ENCODE measurements around the gene SURF6.

Gene SURF6

GRCh38 chr9:133383438-133383837 is 47.5 kb upstream of the SURF6 start (continued):
- TF ChIP-seq ZNF596 (tag by site-specific recombination; IDR thresholded peaks at IDR 0.05) (no peak), ZNF501 (tag by site-specific recombination; IDR thresholded peaks at IDR 0.05) (no peak), ZBTB17 (tag by site-specific recombination; IDR thresholded peaks at IDR 0.05) (no peak), SP2 (tag by site-specific recombination; IDR thresholded peaks at IDR 0.05) (no peak), BCL6B (tag by site-specific recombination; IDR thresholded peaks at IDR 0.05) (no peak), ZNF48 (tag by site-specific recombination; IDR thresholded peaks at IDR 0.05) (no peak), ZNF621 (tag by site-specific recombination; IDR thresholded peaks at IDR 0.05) (0 out of 2 replicates have a peak, but pooled peaks have one; percentile 72), ZNF629 (tag by site-specific recombination; IDR thresholded peaks at IDR 0.05) (no peak), SALL2 (tag by site-specific recombination; IDR thresholded peaks at IDR 0.05; ENCODE audit: borderline replicate concordance) (peak; percentile 82; the same call in 1 of the 2 replicates), ZFP41 (tag by site-specific recombination; IDR thresholded peaks at IDR 0.05; ENCODE audit: borderline replicate concordance) (no peak), ZNF133 (tag by site-specific recombination; IDR thresholded peaks at IDR 0.05) (peak; percentile 30; the same call in 1 of the 2 replicates), BCL11A (tag by site-specific recombination; IDR thresholded peaks at IDR 0.05; ENCODE audit: low read depth) (no peak), PBX3 (CRISPR knock-in tag; IDR thresholded peaks at IDR 0.05) (no peak), ZNF155 (tag by site-specific recombination; IDR thresholded peaks at IDR 0.05) (no peak), ZNF311 (tag by site-specific recombination; IDR thresholded peaks at IDR 0.05; ENCODE audit: borderline replicate concordance) (peak; percentile 96; the same call in 1 of the 2 replicates), ZNF146 (tag by site-specific recombination; IDR thresholded peaks at IDR 0.05) (no peak), ZNF433 (tag by site-specific recombination; IDR thresholded peaks at IDR 0.05; ENCODE audit: low read depth) (no peak), ZNF239 (tag by site-specific recombination; IDR thresholded peaks at IDR 0.05) (no peak), ZEB2 (tag by site-specific recombination; IDR thresholded peaks at IDR 0.05) (no peak), ZFP37 (tag by site-specific recombination; IDR thresholded peaks at IDR 0.05) (no peak), ZSCAN30 (tag by site-specific recombination; IDR thresholded peaks at IDR 0.05) (no peak), KLF9 (tag by site-specific recombination; IDR thresholded peaks at IDR 0.05; ENCODE audit: low read depth) (no peak), WT1 (tag by site-specific recombination; IDR thresholded peaks at IDR 0.05) (no peak), SP7 (tag by site-specific recombination; IDR thresholded peaks at IDR 0.05) (no peak), ZNF341 (tag by site-specific recombination; IDR thresholded peaks at IDR 0.05; ENCODE audit: low read depth) (no peak), GLIS1 (tag by site-specific recombination; IDR thresholded peaks at IDR 0.05) (no peak), ZNF37A (tag by site-specific recombination; IDR thresholded peaks at IDR 0.05) (no peak), ZNF830 (tag by site-specific recombination; IDR thresholded peaks at IDR 0.05; ENCODE audit: low read depth) (no peak), ZBTB21 (tag by site-specific recombination; IDR thresholded peaks at IDR 0.05) (no peak), ZNF626 (tag by site-specific recombination; IDR thresholded peaks at IDR 0.05) (no peak), ZNF785 (tag by site-specific recombination; IDR thresholded peaks at IDR 0.05) (0 out of 2 replicates have a peak, but pooled peaks have one; percentile 42), HOXD13 (CRISPR knock-in tag; IDR thresholded peaks at IDR 0.05; ENCODE audit: borderline replicate concordance) (no peak), SETDB1 (IDR thresholded peaks at IDR 0.05; ENCODE audit: insufficient read length, low read length) (no peak), ZNF777 (tag by site-specific recombination; IDR thresholded peaks at IDR 0.05; ENCODE audit: borderline replicate concordance) (no peak)
- TF ChIP-seq, protein P1, sequence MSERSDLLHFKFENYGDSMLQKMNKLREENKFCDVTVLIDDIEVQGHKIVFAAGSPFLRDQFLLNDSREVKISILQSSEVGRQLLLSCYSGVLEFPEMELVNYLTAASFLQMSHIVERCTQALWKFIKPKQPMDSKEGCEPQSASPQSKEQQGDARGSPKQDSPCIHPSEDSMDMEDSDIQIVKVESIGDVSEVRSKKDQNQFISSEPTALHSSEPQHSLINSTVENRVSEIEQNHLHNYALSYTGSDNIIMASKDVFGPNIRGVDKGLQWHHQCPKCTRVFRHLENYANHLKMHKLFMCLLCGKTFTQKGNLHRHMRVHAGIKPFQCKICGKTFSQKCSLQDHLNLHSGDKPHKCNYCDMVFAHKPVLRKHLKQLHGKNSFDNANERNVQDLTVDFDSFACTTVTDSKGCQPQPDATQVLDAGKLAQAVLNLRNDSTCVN (tag by site-specific recombination; optimal IDR thresholded peaks at IDR 0.05), result no peak
- TF ChIP-seq, protein P2, sequence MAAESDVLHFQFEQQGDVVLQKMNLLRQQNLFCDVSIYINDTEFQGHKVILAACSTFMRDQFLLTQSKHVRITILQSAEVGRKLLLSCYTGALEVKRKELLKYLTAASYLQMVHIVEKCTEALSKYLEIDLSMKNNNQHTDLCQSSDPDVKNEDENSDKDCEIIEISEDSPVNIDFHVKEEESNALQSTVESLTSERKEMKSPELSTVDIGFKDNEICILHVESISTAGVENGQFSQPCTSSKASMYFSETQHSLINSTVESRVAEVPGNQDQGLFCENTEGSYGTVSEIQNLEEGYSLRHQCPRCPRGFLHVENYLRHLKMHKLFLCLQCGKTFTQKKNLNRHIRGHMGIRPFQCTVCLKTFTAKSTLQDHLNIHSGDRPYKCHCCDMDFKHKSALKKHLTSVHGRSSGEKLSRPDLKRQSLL (tag by site-specific recombination; IDR thresholded peaks at IDR 0.05), result no peak
- TF ChIP-seq, protein P3, sequence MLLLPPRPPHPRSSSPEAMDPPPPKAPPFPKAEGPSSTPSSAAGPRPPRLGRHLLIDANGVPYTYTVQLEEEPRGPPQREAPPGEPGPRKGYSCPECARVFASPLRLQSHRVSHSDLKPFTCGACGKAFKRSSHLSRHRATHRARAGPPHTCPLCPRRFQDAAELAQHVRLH (tag by site-specific recombination; IDR thresholded peaks at IDR 0.05), result no peak
- TF ChIP-seq, protein P4, sequence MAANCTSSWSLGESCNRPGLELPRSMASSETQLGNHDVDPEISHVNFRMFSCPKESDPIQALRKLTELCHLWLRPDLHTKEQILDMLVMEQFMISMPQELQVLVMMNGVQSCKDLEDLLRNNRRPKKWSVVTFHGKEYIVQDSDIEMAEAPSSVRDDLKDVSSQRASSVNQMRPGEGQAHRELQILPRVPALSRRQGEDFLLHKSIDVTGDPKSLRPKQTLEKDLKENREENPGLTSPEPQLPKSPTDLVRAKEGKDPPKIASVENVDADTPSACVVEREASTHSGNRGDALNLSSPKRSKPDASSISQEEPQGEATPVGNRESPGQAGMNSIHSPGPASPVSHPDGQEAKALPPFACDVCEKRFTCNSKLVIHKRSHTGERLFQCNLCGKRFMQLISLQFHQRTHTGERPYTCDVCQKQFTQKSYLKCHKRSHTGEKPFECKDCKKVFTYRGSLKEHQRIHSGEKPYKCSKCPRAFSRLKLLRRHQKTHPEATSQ (tag by site-specific recombination; IDR thresholded peaks at IDR 0.05), result no peak
